GM12878 (cell line): ENCODE data around the gene PEX11B. TPM values are rescaled to one million over a fixed set of nuclear protein-coding genes. Genes with fewer than 3 reads are reported as not detected.
A peak's percentile ranks its signal among the peaks of the same experiment; 100 is the strongest.

ENCODE experiments used
- ATAC-seq: fragments of 200-7000 bp; cut with Tn5 transposase; 3 replicates; pipeline ENCODE4 v1.9.1; 2020; ENCODE audit warnings: mild to moderate bottlenecking, moderate library complexity
- BruUV-seq: library from RNA; stranded (reverse); fragments of 400-500 nt; replicated peaks from 2 replicates; lab custom pipeline; 2021; lab: Mats Ljungman, UMichigan
- CTCF ChIA-PET: fragments of 300-600 bp; sonication (Branson Sonifier 250); formaldehyde crosslinking; extraction: SDS; loops from one replicate; lab custom pipeline; 2021; ENCODE audit warnings: inconsistent platforms; lab: Yijun Ruan, JAX
- POLR2A ChIA-PET: fragments of 350-600 bp; formaldehyde crosslinking; extraction: SDS; loops from one replicate; lab custom pipeline; 2021; ENCODE audit warnings: inconsistent platforms; lab: Charles Lee
- RAD21 ChIA-PET: fragments of 300-600 bp; sonication (Branson Sonifier 250); formaldehyde crosslinking; loops from one replicate; lab custom pipeline; 2023; ENCODE audit warnings: antibody characterized with exemption; ENCODE audit not compliant: unreplicated experiment; lab: Charles Lee
- SMC1A ChIA-PET: fragments of 300-600 bp; sonication (Branson Sonifier 250); formaldehyde crosslinking; loops from one replicate; lab custom pipeline; 2023; ENCODE audit not compliant: unreplicated experiment, uncharacterized antibody; lab: Charles Lee
- DNase-seq: peaks from one replicate; pipeline ENCODE4 v3.0.0-alpha.2; 2011; ENCODE audit warnings: low read depth, low spot score
- FAIRE-seq: peaks from 3 replicates; lab custom pipeline; 2011; peaks lifted over from hg19 to GRCh38; lab: Jason Lieb, UNC
- H2AFZ ChIP-seq: 2 replicates; pipeline ENCODE4 v1.6.0; 2011; ENCODE audit warnings: low read depth, low read length, control low read depth; ENCODE audit not compliant: control insufficient read depth
- H3K27ac ChIP-seq: 2 replicates; pipeline ENCODE4 v1.5.1; 2011; ENCODE audit warnings: control low read depth; ENCODE audit not compliant: control insufficient read depth, insufficient read depth
- H3K27me3 ChIP-seq, 2 experiments: replicated peaks in 1 of 2; 2 replicates each; pipeline versions ENCODE4 v1.6.0 to v1.6.1; 2011; ENCODE audit warnings: low read length in 1 of 2; ENCODE audit not compliant: control insufficient read depth in 2 of 2, insufficient read depth in 2 of 2
- H3K36me3 ChIP-seq, 2 experiments: 2 replicates each; pipeline ENCODE4 v1.5.1; 2011; ENCODE audit warnings: low read length in 1 of 2; ENCODE audit not compliant: control insufficient read depth in 2 of 2, insufficient read depth in 2 of 2
- H3K4me1 ChIP-seq: 2 replicates; pipeline ENCODE4 v1.6.1; 2011; ENCODE audit warnings: mild to moderate bottlenecking, low read length, moderate library complexity, mixed read lengths; ENCODE audit not compliant: control insufficient read depth, insufficient read depth
- H3K4me2 ChIP-seq: 2 replicates; pipeline ENCODE4 v1.6.0; 2011; ENCODE audit warnings: control low read depth; ENCODE audit not compliant: control insufficient read depth, insufficient read depth
- H3K4me3 ChIP-seq: fragments of 200-600 bp; sonication (generic); 2 replicates; pipeline ENCODE4 v1.5.1; 2016
- H3K79me2 ChIP-seq: 2 replicates; pipeline ENCODE4 v1.6.0; 2011; ENCODE audit warnings: low read length; ENCODE audit not compliant: control insufficient read depth, insufficient read depth
- H3K9ac ChIP-seq: 2 replicates; pipeline ENCODE4 v1.8.0; 2011; ENCODE audit warnings: low read length, control low read depth, mixed read lengths; ENCODE audit not compliant: control insufficient read depth, insufficient read depth
- H3K9me3 ChIP-seq: replicated peaks from 3 replicates; pipeline ENCODE4 v1.5.1; 2011; ENCODE audit warnings: mild to moderate bottlenecking, low read length; ENCODE audit not compliant: control insufficient read depth, insufficient read depth
- H4K20me1 ChIP-seq: 2 replicates; pipeline ENCODE4 v1.6.0; 2011; ENCODE audit not compliant: control insufficient read depth, insufficient read depth
- ATF7 ChIP-seq: fragments of 450-650 bp; IDR thresholded peaks from 2 replicates; pipeline ENCODE4 v1.6.1; 2016; ENCODE audit warnings: low read depth, mild to moderate bottlenecking
- BMI1 ChIP-seq: fragments of 450-650 bp; IDR thresholded peaks from 2 replicates; pipeline ENCODE4 v1.6.1; 2016; ENCODE audit warnings: mild to moderate bottlenecking, moderate library complexity, borderline replicate concordance
- CHD1 ChIP-seq: IDR thresholded peaks from 2 replicates; pipeline ENCODE4 v1.6.1; 2012; ENCODE audit warnings: low read depth, low read length, improper control_type of control experiment
- DPF2 ChIP-seq: fragments of 450-650 bp; IDR thresholded peaks from 2 replicates; pipeline ENCODE4 v1.6.1; 2017; ENCODE audit warnings: mild to moderate bottlenecking
- EED ChIP-seq: sonication (generic); IDR thresholded peaks from 2 replicates; pipeline ENCODE4 v1.6.1; 2016; ENCODE audit warnings: antibody characterized with exemption, low read depth
- ETV6 ChIP-seq, 2 experiments: fragments of 450-650 bp in 1 of 2; IDR thresholded peaks in 1 of 2; conservative IDR thresholded peaks in 1 of 2; 2 replicates each; pipeline ENCODE4 v1.6.1; 2014; ENCODE audit warnings: antibody characterized with exemption in 1 of 2, borderline replicate concordance in 1 of 2, low read depth in 1 of 2, mild to moderate bottlenecking in 1 of 2, moderate library complexity in 1 of 2
- HDAC2 ChIP-seq: fragments of 200-600 bp; sonication (generic); IDR thresholded peaks from 2 replicates; pipeline ENCODE4 v1.6.1; 2017
- KDM1A ChIP-seq: fragments of 200-600 bp; sonication (generic); IDR thresholded peaks from 2 replicates; pipeline ENCODE4 v1.6.1; 2016; ENCODE audit warnings: borderline replicate concordance
- NFXL1 ChIP-seq: fragments of 450-650 bp; IDR thresholded peaks from 2 replicates; pipeline ENCODE4 v1.6.1; 2017; ENCODE audit warnings: antibody characterized with exemption, mild to moderate bottlenecking, borderline replicate concordance
- PAX8 ChIP-seq: fragments of 450-650 bp; IDR thresholded peaks from 2 replicates; pipeline ENCODE4 v1.6.1; 2017; ENCODE audit warnings: mild to moderate bottlenecking, moderate library complexity
- POLR2A ChIP-seq: IDR thresholded peaks from 2 replicates; pipeline ENCODE4 v1.6.1; 2011; ENCODE audit warnings: low read depth, mild to moderate bottlenecking, low read length
- POLR2AphosphoS2 ChIP-seq: IDR thresholded peaks from 2 replicates; pipeline ENCODE4 v1.6.1; 2011; ENCODE audit warnings: low read depth, mild to moderate bottlenecking, low read length, improper control_type of control experiment, moderate library complexity
- POLR2AphosphoS5 ChIP-seq: IDR thresholded peaks from 2 replicates; pipeline ENCODE4 v1.6.1; 2011; ENCODE audit warnings: mild to moderate bottlenecking, low read length, inconsistent platforms
- RAD51 ChIP-seq: fragments of 450-650 bp; IDR thresholded peaks from 2 replicates; pipeline ENCODE4 v1.6.1; 2016; ENCODE audit warnings: moderate library complexity, mild to moderate bottlenecking, inconsistent platforms
- SP1 ChIP-seq: IDR thresholded peaks from one replicate; pipeline ENCODE4 v1.6.1; 2011; ENCODE audit warnings: low read depth, low read length
- SRF ChIP-seq, 2 experiments: IDR thresholded peaks; 2 replicates each; pipeline ENCODE4 v1.6.1; 2011; ENCODE audit warnings: low read depth in 2 of 2, low read length in 2 of 2, mild to moderate bottlenecking in 1 of 2, moderate library complexity in 1 of 2
- WGBS: methylation state at CpG from one replicate; pipeline ENCODE4 v1.1.6; 2016; ENCODE audit warnings: low lambda C conversion rate; ENCODE audit not compliant: insufficient replicate concordance, insufficient coverage; ENCODE audit errors: missing lambda C conversion rate; 5-methylcytosine and 5-hydroxymethylcytosine counted together
- in situ Hi-C: fragments of 300-500 bp; cut with MboI; formaldehyde crosslinking; loops from 9 replicates; pipeline ENCODE4 v1.14.3; 2018; ENCODE audit warnings: mixed read lengths
- intact Hi-C: fragments of 100-400 bp; cut with micrococcal nuclease; formaldehyde crosslinking; loops from one replicate; pipeline ENCODE4 v1.14.2; 2022; ENCODE audit not compliant: unreplicated experiment
- polyA plus RNA-seq, 11 experiments: library from polyadenylated mRNA; depleted of rRNA in 4 of 11; unstranded in 6 of 11; stranded (reverse) in 5 of 11; fragments of >200 nt; fragmentation: Nextera tagmentation in 4 of 11; fragmentation: Illumina TruSeq in 1 of 11; extraction: Ambion mirVana in 4 of 11; extraction: Trizol in 1 of 11; gene quantifications; 1 replicate in 1 of 11; 2 replicates in 10 of 11; pipeline versions ENCODE4 v1.2.1 to v1.2.3, GENCODE V29; 2011 to 2016; ENCODE audit warnings: inconsistent platforms in 2 of 11, missing spikeins in 2 of 11, low read depth in 1 of 11
- total RNA-seq, 4 experiments: library from RNA; depleted of rRNA in 3 of 4; stranded (reverse); fragments of >200 nt in 3 of 4; fragmentation: Illumina TruSeq in 1 of 4; extraction: Trizol in 1 of 4; gene quantifications; 2 replicates each; pipeline versions ENCODE4 v1.2.1 to v1.2.3, GENCODE V29; 2013 to 2021
- TF ChIP-seq, protein P1 (sequence below): IDR thresholded peaks from 2 replicates; pipeline ENCODE4 v1.6.1; 2011; ENCODE audit warnings: borderline replicate concordance, low read depth, mild to moderate bottlenecking, moderate library complexity, mixed read lengths, low read length; ENCODE audit not compliant: insufficient read depth; ENCODE audit errors: extremely low read length
- TF ChIP-seq, protein P2 (sequence below): IDR thresholded peaks from 2 replicates; pipeline ENCODE4 v1.6.1; 2011; ENCODE audit warnings: low read depth, low read length, improper control_type of control experiment, borderline replicate concordance
- TF ChIP-seq, protein P3 (sequence below): IDR thresholded peaks from 2 replicates; pipeline ENCODE4 v1.6.1; 2012; ENCODE audit warnings: mild to moderate bottlenecking, low read depth, low read length

Gene PEX11B
- total and polyA plus RNA-seq, 10 of the 15 experiments (the other 5 are each of a cell fraction or from before 2014, with no cell fraction given) = 24.9 to 129 (median 40.7) TPM

DNA sequence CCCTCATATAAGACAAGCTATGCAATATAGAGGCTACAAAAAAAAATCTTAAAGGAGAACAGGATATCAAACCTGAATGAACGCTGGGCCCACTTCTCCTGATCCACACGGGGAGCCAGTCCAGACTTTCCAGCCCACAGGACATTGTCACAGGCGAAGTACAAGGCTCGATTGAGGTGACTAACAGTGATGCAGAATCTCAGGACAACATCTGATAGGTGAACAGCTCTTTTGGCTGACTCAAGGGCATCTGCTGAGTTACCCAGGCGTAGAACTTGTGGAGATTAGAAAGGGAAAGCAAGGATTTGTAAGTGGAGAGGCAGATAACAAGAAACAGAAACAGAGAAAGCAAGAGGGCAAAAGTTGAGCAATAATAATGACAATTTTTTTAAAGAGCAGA lies 1.8 kb downstream of the PEX11B start:
- no peak overlapping the region for H3K4me2 ChIP-seq
- ChIA-PET RAD21 (interaction anchor here (1.5 to 1.8 kb wide), 2 partner anchors 24 to 48 kb away, joined by 4 read pairs; partner anchors contain the start of genes ANKRD34A and POLR3GL), CTCF (interaction anchor here (0.9 to 1.4 kb wide), 6 partner anchors 9 to 69 kb away, joined by 3 to 7 read pairs (median 4); partner anchors contain the start of gene RBM8A), SMC1A (interaction anchor here (0.8 to 1.7 kb wide), 4 partner anchors 11 to 61 kb away, joined by 4 read pairs; partner anchors contain the start of genes LIX1L and RBM8A), POLR2A (interaction anchor here (0.5 to 2.4 kb wide), 4 partner anchors 11 to 73 kb away, joined by 3 to 8 read pairs (median 4); partner anchors contain the start of genes ANKRD34A, POLR3GL and RBM8A)
- peaks cover 12% of the 10 kb centered on the region for H3K79me2 ChIP-seq
- no peak for ATAC-seq
- peaks cover 0 to 8% of the 10 kb centered on the region in 2 experiments; a peak in 2 of 4 replicates for H3K36me3 ChIP-seq
- no TSS peak for BruUV-seq
- H4K20me1 ChIP-seq = no peaks in the 10 kb centered on the region
- H2AFZ ChIP-seq = no peak overlapping the region
- peaks cover 23% of the 10 kb centered on the region for H3K4me1 ChIP-seq
- no peak overlapping the region for H3K9ac ChIP-seq
- no peak for DNase-seq
- no peaks in the 10 kb centered on the region for H3K27me3 ChIP-seq
- peak overlapping the region; percentile 45; the same call in 1 of the 2 replicates for H3K4me3 ChIP-seq
- H3K9me3 ChIP-seq = no peaks in the 10 kb centered on the region
- WGBS = 77% methylated on average over 5 of the region's 5 CpGs
- H3K27ac ChIP-seq = no peak overlapping the region
- intact Hi-C loops = no loop called here
- in situ Hi-C loops = loop anchor here (5.0 kb wide), 1 partner anchor 59 kb away; the partner anchor contains the start of gene PIAS3
- no peak for FAIRE-seq
- TF ChIP-seq CHD1 (no peak), EED (no peak), POLR2A (no peak), HDAC2 (no peak), KDM1A (no peak), POLR2AphosphoS5 (no peak), NFXL1 (no peak), DPF2 (no peak), SP1 (no peak), ETV6 (conservative IDR thresholded peaks at IDR 0.05 in 1 of 2, IDR thresholded peaks at IDR 0.05 in 1 of 2; ENCODE audit: borderline replicate concordance in 1 of 2, low read depth in 1 of 2) (no peak), ATF7 (no peak), BMI1 (no peak), SRF (IDR thresholded peaks at IDR 0.05; ENCODE audit: low read depth in 2 of 2, low read length in 2 of 2) (no peak), POLR2AphosphoS2 (no peak), RAD51 (no peak), PAX8 (no peak)
- TF ChIP-seq, protein P1, sequence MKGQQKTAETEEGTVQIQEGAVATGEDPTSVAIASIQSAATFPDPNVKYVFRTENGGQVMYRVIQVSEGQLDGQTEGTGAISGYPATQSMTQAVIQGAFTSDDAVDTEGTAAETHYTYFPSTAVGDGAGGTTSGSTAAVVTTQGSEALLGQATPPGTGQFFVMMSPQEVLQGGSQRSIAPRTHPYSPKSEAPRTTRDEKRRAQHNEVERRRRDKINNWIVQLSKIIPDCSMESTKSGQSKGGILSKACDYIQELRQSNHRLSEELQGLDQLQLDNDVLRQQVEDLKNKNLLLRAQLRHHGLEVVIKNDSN = no peak
- TF ChIP-seq, protein P2, sequence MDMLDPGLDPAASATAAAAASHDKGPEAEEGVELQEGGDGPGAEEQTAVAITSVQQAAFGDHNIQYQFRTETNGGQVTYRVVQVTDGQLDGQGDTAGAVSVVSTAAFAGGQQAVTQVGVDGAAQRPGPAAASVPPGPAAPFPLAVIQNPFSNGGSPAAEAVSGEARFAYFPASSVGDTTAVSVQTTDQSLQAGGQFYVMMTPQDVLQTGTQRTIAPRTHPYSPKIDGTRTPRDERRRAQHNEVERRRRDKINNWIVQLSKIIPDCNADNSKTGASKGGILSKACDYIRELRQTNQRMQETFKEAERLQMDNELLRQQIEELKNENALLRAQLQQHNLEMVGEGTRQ = no peak
- TF ChIP-seq, protein P3, sequence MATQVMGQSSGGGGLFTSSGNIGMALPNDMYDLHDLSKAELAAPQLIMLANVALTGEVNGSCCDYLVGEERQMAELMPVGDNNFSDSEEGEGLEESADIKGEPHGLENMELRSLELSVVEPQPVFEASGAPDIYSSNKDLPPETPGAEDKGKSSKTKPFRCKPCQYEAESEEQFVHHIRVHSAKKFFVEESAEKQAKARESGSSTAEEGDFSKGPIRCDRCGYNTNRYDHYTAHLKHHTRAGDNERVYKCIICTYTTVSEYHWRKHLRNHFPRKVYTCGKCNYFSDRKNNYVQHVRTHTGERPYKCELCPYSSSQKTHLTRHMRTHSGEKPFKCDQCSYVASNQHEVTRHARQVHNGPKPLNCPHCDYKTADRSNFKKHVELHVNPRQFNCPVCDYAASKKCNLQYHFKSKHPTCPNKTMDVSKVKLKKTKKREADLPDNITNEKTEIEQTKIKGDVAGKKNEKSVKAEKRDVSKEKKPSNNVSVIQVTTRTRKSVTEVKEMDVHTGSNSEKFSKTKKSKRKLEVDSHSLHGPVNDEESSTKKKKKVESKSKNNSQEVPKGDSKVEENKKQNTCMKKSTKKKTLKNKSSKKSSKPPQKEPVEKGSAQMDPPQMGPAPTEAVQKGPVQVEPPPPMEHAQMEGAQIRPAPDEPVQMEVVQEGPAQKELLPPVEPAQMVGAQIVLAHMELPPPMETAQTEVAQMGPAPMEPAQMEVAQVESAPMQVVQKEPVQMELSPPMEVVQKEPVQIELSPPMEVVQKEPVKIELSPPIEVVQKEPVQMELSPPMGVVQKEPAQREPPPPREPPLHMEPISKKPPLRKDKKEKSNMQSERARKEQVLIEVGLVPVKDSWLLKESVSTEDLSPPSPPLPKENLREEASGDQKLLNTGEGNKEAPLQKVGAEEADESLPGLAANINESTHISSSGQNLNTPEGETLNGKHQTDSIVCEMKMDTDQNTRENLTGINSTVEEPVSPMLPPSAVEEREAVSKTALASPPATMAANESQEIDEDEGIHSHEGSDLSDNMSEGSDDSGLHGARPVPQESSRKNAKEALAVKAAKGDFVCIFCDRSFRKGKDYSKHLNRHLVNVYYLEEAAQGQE = no peak
